Thyroid gland (tissue), 4 donors: ENCODE measurements around the gene FBXO5.

Experiments
- POLR2A ChIP-seq, 2 donors: fragments of 450-650 bp; IDR thresholded peaks; one replicate each; pipeline ENCODE4 v1.6.1; 2017; ENCODE audit warnings: antibody characterized with exemption in 2 of 2, mild to moderate bottlenecking in 2 of 2, moderate library complexity in 1 of 2
- TF ChIP-seq, protein P1 (sequence below), 6 experiments: fragments of 200-600 bp in 3 of 6; fragments of 450-650 bp in 3 of 6; sonication (generic) in 3 of 6; IDR thresholded peaks; one replicate each; pipeline ENCODE4 v1.5.1; 2016 to 2019; ENCODE audit warnings: antibody characterized with exemption in 6 of 6, mild to moderate bottlenecking in 2 of 6, inconsistent platforms in 1 of 6, moderate library complexity in 1 of 6

DNA sequence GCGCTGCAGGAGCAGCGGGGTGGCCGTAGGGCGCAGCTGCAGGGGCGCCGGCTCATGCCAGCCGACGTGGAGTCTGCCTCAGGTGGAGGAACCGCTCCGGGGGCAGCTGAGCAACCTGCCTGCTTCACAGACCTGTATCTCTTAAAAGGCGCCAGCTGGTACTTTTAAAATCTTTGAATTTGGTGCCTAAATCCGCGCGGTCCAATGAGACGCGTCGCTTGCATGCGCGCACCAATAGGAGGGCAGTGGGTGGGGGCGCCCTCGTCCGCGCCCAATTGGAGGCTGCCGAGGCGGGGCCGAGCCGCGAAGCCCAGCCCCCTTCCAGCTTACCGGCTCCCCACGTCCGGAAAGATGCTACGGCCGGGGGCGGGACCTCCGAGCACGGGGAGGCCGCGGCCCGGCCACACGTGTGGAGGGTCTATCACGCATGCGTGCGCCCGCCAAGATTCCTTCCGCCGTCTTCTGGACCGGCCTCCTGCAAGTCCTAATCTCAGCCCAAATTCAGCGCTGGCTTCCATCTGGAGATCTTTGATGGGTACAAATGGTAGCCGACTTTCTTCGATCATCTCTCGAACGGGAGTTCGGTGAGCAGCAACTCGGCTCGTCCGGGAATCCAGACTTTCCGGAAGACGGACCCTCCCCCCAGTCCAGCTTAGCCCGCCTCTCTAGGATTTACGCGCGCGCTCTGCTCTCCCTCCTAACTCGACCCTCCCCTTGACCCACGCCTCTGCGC, at the start of gene FBXO5:
- TF ChIP-seq, protein P1, sequence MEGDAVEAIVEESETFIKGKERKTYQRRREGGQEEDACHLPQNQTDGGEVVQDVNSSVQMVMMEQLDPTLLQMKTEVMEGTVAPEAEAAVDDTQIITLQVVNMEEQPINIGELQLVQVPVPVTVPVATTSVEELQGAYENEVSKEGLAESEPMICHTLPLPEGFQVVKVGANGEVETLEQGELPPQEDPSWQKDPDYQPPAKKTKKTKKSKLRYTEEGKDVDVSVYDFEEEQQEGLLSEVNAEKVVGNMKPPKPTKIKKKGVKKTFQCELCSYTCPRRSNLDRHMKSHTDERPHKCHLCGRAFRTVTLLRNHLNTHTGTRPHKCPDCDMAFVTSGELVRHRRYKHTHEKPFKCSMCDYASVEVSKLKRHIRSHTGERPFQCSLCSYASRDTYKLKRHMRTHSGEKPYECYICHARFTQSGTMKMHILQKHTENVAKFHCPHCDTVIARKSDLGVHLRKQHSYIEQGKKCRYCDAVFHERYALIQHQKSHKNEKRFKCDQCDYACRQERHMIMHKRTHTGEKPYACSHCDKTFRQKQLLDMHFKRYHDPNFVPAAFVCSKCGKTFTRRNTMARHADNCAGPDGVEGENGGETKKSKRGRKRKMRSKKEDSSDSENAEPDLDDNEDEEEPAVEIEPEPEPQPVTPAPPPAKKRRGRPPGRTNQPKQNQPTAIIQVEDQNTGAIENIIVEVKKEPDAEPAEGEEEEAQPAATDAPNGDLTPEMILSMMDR (IDR thresholded peaks at IDR 0.05), result no peak
- TF ChIP-seq POLR2A (IDR thresholded peaks at IDR 0.05), result no peak
